ENCODE results near the gene GCSAML. TPM values are rescaled to one million over a fixed set of nuclear protein-coding genes. Genes with fewer than 3 reads are reported as not detected.

Gene GCSAML
- polyA plus RNA-seq, 1 experiment = not detected

GRCh38 chr1:247536340-247536739 lies 12.6 kb upstream of the GCSAML start, which contains the start of gene OR2C3:
OR2C3 (minus strand) TSS chr1:247536440; CDS start chr1:247532511, 3,929 bp downstream.
- peaks cover 17% of the 10 kb centered on the region for H3K9me3 ChIP-seq (ENCODE audit: control insufficient read depth, insufficient read depth, low read length)
- H3K27ac ChIP-seq (ENCODE audit: low read depth, low read length) = no peak within 1 kb of the TSS
- no peaks in the 10 kb centered on the region for H3K27me3 ChIP-seq (ENCODE audit: control insufficient read depth, insufficient read depth, low read length)
- no peak for TF ChIP-seq CTCF (IDR thresholded peaks at IDR 0.05; ENCODE audit: low read depth, low read length)
- no peak within 1 kb of the TSS for H3K4me3 ChIP-seq (ENCODE audit: low read depth, low read length)
- ChIA-PET POLR2A (no interaction called here), CTCF (no interaction called here)
- DNase-seq (ENCODE audit: low read depth, low spot score) = no peak

- no peak overlapping the region for H3K27ac ChIP-seq (ENCODE audit: low read depth, low read length)
- no peak for TF ChIP-seq CTCF (IDR thresholded peaks at IDR 0.05; ENCODE audit: low read depth, low read length)
- ChIA-PET POLR2A (no interaction called here), CTCF (no interaction called here)
- peaks cover 7% of the 10 kb centered on the region; the same call in 1 of the 2 replicates for H3K9me3 ChIP-seq (ENCODE audit: control insufficient read depth, insufficient read depth, low read length)
- H3K4me3 ChIP-seq (ENCODE audit: low read depth, low read length) = no peak overlapping the region
- no peaks in the 10 kb centered on the region for H3K27me3 ChIP-seq (ENCODE audit: control insufficient read depth, insufficient read depth, low read length)
- DNase-seq (ENCODE audit: low read depth, low spot score) = no peak
Measured at GRCh38 chr1:247538561-247538960, 10.4 kb upstream of the GCSAML start.

GRCh38 chr1:247539215-247539614 lies 9.7 kb upstream of the GCSAML start:
- Histone ChIP-seq H3K9me3 (ENCODE audit: control insufficient read depth, insufficient read depth, low read length) (peaks cover 7% of the 10 kb centered on the region; the same call in 1 of the 2 replicates), H3K4me3 (ENCODE audit: low read depth, low read length) (no peak overlapping the region), H3K27me3 (ENCODE audit: control insufficient read depth, insufficient read depth, low read length) (no peaks in the 10 kb centered on the region), H3K27ac (ENCODE audit: low read depth, low read length) (no peak overlapping the region)
- no peak for DNase-seq (ENCODE audit: low read depth, low spot score)
- ChIA-PET POLR2A (no interaction called here), CTCF (no interaction called here)
- no peak for TF ChIP-seq CTCF (IDR thresholded peaks at IDR 0.05; ENCODE audit: low read depth, low read length)

GRCh38 chr1:247540581-247540980 lies 8.4 kb upstream of the GCSAML start:
- Histone ChIP-seq H3K27ac (ENCODE audit: low read depth, low read length) (no peak overlapping the region), H3K9me3 (ENCODE audit: control insufficient read depth, insufficient read depth, low read length) (peaks cover 12% of the 10 kb centered on the region), H3K4me3 (ENCODE audit: low read depth, low read length) (no peak overlapping the region), H3K27me3 (ENCODE audit: control insufficient read depth, insufficient read depth, low read length) (no peaks in the 10 kb centered on the region)
- DNase-seq (ENCODE audit: low read depth, low spot score) = no peak
- CTCF ChIA-PET = no interaction called here
- no peak for TF ChIP-seq CTCF (IDR thresholded peaks at IDR 0.05; ENCODE audit: low read depth, low read length)
- POLR2A ChIA-PET = no interaction called here

- Histone ChIP-seq H3K27ac (ENCODE audit: low read depth, low read length) (no peak overlapping the region), H3K9me3 (ENCODE audit: control insufficient read depth, insufficient read depth, low read length) (peaks cover 21% of the 10 kb centered on the region), H3K27me3 (ENCODE audit: control insufficient read depth, insufficient read depth, low read length) (no peaks in the 10 kb centered on the region), H3K4me3 (ENCODE audit: low read depth, low read length) (no peak overlapping the region)
- CTCF ChIA-PET = no interaction called here
- TF ChIP-seq CTCF (IDR thresholded peaks at IDR 0.05; ENCODE audit: low read depth, low read length) = no peak
- DNase-seq (ENCODE audit: low read depth, low spot score) = no peak
- POLR2A ChIA-PET = no interaction called here
Measured at GRCh38 chr1:247542811-247543210, 6.1 kb upstream of the GCSAML start.
